AG04449 (cell line): ENCODE results near the gene SYT6.

Experiments used
- CTCF ChIA-PET: fragments of 350-600 bp; formaldehyde crosslinking; extraction: SDS; loops from one replicate; lab custom pipeline; 2021; ENCODE audit warnings: antibody characterized with exemption; lab: Yijun Ruan, JAX
- POLR2A ChIA-PET: fragments of 400-600, 350-600 bp; formaldehyde crosslinking; extraction: SDS; loops from one replicate; lab custom pipeline; 2020; ENCODE audit warnings: antibody characterized with exemption, inconsistent platforms; lab: Yijun Ruan, JAX
- DNase-seq: peaks from one replicate; pipeline ENCODE4 v3.0.0-alpha.2; 2010; ENCODE audit warnings: low read depth, low spot score
- H3K4me3 ChIP-seq: 2 replicates; pipeline ENCODE4 v1.5.1; 2011; ENCODE audit warnings: low read depth, mild to moderate bottlenecking, control low read depth, low read length
- TF ChIP-seq, protein P1 (sequence below): IDR thresholded peaks from one replicate; pipeline ENCODE4 v1.5.1; 2011; ENCODE audit warnings: mild to moderate bottlenecking, moderate library complexity, low read length, control low read depth, inconsistent platforms; ENCODE audit not compliant: insufficient read depth; ENCODE audit errors: missing control alignments

Gene SYT6

DNA sequence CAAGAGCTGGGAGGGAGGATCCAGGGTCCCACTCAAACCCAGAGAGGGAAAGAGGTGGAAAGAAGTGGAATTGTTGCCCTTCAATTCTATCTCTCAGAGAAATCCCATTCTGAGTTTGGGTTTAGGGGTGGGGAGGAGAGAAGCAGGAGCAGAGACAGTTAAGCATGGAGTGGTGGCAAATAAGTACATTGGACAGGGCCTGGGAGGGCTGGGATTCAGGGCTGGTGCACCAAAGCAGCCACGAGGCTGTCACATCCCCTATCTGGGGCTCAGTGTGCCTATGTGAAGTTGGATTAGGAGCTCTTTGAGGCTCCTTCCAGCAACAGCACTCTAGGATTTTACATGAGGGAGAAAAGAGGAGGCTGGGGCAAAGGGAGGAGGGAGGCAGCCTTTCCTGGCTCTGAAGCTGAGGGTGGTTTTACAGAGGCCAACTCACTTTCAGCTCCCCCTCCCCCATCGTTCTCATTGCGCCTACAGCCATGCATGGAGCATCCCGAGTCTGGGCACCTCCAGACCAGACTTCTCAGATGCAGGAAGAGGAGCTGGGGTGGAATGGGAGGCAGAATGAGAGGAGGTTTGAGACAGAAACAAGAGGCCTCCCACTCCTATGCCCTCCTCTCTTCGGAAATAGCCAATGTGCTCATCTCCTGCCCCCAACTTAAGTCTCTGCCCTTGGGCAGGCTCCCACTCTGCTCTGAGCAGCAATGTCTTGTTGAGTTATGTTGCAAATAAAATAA is 3.0 kb upstream of the SYT6 start:
- CTCF ChIA-PET: no interaction called here
- DNase-seq: no peak
- POLR2A ChIA-PET: no interaction called here
- TF ChIP-seq, protein P1, sequence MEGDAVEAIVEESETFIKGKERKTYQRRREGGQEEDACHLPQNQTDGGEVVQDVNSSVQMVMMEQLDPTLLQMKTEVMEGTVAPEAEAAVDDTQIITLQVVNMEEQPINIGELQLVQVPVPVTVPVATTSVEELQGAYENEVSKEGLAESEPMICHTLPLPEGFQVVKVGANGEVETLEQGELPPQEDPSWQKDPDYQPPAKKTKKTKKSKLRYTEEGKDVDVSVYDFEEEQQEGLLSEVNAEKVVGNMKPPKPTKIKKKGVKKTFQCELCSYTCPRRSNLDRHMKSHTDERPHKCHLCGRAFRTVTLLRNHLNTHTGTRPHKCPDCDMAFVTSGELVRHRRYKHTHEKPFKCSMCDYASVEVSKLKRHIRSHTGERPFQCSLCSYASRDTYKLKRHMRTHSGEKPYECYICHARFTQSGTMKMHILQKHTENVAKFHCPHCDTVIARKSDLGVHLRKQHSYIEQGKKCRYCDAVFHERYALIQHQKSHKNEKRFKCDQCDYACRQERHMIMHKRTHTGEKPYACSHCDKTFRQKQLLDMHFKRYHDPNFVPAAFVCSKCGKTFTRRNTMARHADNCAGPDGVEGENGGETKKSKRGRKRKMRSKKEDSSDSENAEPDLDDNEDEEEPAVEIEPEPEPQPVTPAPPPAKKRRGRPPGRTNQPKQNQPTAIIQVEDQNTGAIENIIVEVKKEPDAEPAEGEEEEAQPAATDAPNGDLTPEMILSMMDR: no peak
- no peak overlapping the region for H3K4me3 ChIP-seq

DNA sequence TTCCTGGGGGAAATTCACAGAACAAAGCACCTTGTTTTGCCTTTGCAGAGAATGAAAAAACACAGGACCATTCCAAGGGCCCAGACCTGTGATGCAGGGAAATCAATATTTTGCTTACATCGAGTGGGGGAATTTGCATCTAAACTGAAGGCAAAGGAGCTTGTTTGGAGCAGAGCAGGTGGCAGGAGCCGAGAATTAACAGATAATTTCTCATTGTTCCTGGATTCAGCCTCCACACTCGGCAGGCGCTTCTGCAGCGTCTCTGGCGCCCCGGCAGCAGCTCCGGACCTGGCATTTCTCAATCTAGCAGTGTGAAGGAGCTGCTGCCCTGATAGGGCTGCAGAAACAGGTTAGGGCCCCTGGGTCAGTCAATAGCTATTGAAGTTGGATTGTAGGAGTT is 2.0 kb upstream of the SYT6 start:
- TF ChIP-seq, protein P1: no peak
- ChIA-PET CTCF (no interaction called here), POLR2A (no interaction called here)
- no peak overlapping the region for H3K4me3 ChIP-seq
- no peak for DNase-seq

DNA sequence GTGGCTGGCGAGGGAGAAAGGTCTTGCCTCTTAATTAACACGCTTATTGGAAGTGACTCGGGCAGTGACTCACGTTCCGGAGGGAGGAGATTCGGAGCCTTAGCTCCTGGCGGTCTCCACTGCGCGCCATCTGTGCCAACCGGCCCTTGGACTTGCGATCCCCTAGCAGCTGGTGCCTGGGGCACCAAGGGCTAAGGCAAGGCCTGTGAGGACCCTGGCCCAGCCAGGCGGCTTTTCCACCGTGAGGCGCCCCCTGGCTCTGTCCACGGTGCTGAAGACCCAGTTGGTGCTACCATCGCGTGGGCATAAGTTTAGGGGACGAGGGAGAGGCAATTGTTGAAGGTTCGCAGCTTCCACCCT is 1.3 kb upstream of the SYT6 start:
- no peak overlapping the region for H3K4me3 ChIP-seq
- TF ChIP-seq, protein P1: no peak
- CTCF ChIA-PET: interaction anchor here (0.6 to 1.2 kb wide), 2 partner anchors 16 to 145 kb away, joined by 3 read pairs; no protein-coding TSS in a partner anchor
- no peak for DNase-seq
- POLR2A ChIA-PET: no interaction called here

DNA sequence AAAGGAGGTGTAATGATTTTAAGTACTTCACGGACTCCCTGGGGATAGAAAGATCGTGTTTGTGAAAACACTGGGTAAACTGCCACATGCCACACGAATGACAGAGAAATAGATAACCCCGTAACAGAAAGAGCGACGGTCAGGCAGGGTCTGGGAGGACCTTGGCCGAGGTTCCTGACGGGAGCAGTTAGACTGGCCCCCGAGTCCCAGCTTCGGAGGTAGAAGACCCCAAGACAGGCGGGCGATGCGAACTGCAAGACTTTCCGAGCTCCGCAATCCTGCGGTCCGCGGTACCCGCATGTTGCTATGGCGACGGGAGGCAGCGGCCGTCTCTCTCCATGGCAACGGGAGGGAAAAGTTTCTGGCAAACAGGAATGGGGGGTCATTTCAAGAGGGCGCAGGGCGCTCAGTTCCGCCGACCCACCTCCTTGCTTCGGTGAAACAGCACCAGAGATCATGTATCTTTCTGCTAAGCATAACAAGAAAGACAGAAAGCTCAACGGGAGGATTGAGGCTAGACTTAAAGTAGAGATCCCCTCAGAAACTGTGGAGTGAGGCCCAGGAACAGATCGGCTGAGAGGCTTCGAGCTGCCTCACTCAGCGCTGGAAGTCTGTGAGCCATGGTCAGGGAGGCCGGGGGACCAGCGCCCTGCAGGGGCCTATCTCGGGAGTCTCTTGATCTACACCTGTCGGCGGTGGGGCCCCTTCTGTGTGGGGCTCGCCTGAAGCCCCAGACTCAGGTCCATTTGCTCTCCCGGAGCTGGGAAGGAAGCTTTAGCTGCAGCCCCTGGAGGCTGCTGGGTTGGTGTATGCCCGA is 685 bp upstream of the SYT6 start:
- no peak overlapping the region for H3K4me3 ChIP-seq
- ChIA-PET CTCF (interaction anchor here (0.6 to 1.7 kb wide), 3 partner anchors 16 to 176 kb away, joined by 3 to 5 read pairs (median 3); no protein-coding TSS in a partner anchor), POLR2A (no interaction called here)
- DNase-seq: no peak
- TF ChIP-seq, protein P1: no peak

DNA sequence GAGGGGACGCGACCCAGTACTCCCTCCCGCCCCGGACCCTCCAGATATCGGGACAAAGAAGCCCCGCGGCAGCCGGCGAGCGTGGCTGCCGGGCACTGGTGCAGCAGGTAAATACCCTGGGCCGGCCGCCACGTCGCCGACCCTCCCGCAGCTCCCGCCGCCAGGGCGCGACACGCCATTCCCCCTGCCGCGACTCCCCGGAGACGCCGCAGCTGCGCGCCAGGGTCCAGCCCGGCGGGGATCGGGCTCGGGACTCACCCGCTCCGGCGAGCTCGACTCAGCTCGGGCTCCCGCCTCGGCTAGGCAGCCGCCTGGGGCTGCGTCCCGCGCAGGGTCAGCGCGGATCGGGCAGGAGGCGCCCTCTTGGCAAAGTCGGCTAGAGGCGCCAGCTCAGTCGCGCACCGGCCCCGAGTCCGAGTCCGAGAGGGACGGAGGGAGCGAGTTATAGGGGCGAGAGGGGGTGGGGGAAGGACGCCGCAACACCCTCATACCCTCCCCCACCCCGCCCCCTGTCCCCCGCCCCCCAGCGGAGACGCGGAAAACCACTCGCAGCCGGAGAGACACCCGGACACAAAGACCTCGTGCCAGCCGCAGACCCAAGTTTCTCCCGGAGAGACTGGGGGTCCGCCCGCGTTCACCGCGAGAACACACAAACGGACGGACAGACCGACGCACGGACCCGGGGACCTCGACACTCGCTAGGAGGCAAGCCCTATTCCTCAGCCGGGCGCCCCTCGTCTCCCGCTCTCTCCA is 985 bp downstream of the SYT6 start:
- no peak for DNase-seq
- TF ChIP-seq, protein P1: no peak
- POLR2A ChIA-PET: interaction anchor here (0.5 kb wide), 1 partner anchor 129 kb away, joined by 3 read pairs; no protein-coding TSS in a partner anchor
- peak overlapping the region; percentile 25 for H3K4me3 ChIP-seq
- CTCF ChIA-PET: no interaction called here
